RPMI7951 (cell line): ENCODE measurements around the gene TBCEL. TPM values are rescaled to one million over a fixed set of nuclear protein-coding genes. Genes with fewer than 3 reads are reported as not detected.
"Not testable (repeated sequence)": the region's sequence is repeated elsewhere in the genome, so short reads cannot be mapped to it uniquely, and the experiment has no call there.

ENCODE experiments used
- DNase-seq: peaks from one replicate; pipeline ENCODE4 v3.0.0-alpha.2; 2012; ENCODE audit warnings: low read depth
- total RNA-seq: library from RNA; depleted of rRNA; stranded (reverse); fragments of >200 nt; shearing (Covaris generic); gene quantifications from 2 replicates; pipeline ENCODE4 v1.2.3, GENCODE V29; 2014; rRNA removed

Gene TBCEL
- total RNA-seq: 10.6 and 11.3 TPM in 2 replicates

DNA sequence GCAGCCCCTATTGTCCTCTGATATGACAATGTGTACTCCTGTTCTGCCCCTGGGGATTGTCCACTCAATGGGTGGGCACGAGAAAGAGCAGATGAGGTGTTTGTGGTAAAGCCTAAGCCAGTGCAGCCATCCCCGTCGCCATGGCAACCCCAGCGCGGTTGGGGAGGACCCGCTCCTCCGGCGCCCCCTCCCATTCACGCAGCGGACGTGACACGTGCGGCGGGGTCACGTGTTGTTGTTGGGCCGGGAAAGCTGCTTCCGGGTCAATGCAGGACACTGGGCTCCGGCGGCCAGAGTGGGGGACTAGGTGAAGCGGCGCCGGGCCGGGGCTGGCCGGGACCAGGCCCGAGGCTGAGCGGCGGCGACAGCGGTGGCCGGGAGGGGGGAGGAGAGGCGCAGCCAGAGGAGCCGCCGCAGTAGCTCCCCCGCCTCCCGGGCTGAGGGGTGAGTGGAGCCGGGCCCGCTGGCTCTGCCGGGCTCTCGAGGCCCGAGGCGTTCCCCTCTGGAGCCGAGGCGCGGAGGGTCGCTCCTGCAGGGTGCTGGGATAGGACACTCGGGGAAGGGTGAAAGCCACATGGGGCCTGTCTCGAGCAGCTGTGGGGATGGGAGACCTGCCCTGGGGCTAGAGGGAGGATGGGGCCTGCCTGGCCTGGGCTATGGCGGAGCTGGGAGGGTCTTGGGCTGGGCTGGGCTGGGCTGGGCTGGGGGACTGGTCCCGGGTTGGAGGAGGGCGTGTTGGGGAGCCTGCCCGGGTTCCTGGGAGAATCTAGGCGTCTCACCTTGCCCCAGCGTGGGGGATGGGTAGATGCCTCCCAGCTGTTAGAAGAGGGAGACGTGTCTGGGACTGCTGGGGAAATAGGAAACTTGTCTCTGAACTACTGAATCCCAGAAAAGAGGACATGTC lies at the start of gene TBCEL:
Gene TBCEL, plus strand, starts transcription at position 255 of the 904 bp plus-strand sequence. CDS start 21,589 bp downstream, outside the sequence.
- DNase-seq: peak; percentile 84

- no peak for DNase-seq
Observed at GRCh38 chr11:120974466-120974865, 49.4 kb upstream of the TBCEL start.

DNA sequence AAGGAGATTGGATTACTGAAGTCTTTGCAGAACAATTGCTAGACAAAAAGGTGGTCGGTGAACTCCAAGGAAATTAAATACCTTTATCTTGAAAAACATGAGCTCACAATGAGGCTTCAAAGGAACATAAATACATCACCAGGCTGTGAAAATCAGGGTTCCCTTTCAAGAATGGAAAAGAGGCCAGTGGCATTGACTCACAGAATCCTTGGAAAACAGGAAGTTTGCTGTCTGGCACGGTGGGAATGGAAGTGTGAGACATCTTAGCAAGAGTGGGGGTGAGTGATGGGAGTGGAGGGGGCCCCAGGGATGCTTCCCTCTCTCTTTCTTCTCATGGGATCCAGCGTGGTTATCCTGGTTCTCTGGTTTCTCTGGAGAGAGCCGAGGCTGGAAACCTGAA lies 48.9 kb upstream of the TBCEL start:
- DNase-seq: no peak

DNA sequence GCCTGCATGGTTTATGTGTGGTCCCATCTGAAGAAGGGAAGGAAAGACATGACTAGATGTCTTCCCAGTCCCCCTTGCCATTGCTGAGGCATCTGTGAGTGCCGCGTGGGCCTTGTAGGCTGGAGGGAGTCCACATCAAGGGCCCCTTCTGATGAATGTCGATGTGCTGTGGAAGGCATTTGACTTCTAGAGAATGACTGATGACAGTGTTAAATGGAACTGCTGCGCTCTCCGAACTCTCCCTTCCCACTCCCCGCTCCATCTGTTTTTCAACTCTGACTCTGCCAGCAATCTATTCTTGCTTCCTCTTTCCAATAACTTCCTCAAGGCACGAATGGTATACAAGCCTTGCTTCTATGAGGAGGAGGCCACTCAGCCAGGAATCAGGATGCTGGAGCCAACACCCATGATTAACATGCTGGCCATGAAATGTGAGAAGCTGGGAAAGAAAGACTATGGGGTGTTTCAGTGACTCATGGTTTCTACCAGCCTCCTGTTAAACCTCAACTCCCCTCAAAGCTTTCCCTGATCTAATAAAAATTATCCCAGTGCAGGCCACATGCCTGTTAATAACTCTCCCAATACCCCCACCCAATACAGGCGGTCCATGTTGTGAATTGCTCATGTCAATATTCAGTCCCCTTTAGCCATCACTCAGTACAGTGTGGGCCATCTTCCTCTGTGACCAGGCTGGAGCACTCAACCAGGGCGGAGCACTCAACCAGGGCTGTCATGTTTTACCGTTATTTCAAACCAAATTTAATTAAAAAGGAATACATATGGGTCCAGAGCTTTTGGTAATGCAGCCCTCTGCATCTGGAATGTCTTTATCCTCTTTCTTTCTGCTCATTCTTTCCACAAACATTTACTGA lies 46.4 kb upstream of the TBCEL start:
- peak; percentile 27 for DNase-seq

DNA sequence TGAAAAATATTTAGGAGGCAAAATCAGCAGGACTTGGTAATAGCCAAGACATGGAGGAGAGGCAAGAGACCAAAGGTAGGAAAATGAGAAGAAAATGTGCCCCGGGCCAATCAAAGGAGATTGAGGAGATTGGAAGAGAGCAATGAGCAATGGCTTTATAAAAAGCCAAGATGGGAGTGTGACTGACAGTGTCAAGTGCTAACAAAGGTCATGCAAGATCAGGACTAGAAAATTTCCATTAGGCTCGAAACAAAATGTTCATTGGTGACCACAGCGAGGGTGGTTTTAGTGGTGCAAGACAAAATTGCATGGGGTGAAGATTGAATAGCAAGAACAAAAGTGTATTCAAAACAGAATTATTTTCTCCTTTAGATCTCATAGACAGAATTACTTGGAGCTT lies 45.2 kb upstream of the TBCEL start:
- DNase-seq: no peak

DNA sequence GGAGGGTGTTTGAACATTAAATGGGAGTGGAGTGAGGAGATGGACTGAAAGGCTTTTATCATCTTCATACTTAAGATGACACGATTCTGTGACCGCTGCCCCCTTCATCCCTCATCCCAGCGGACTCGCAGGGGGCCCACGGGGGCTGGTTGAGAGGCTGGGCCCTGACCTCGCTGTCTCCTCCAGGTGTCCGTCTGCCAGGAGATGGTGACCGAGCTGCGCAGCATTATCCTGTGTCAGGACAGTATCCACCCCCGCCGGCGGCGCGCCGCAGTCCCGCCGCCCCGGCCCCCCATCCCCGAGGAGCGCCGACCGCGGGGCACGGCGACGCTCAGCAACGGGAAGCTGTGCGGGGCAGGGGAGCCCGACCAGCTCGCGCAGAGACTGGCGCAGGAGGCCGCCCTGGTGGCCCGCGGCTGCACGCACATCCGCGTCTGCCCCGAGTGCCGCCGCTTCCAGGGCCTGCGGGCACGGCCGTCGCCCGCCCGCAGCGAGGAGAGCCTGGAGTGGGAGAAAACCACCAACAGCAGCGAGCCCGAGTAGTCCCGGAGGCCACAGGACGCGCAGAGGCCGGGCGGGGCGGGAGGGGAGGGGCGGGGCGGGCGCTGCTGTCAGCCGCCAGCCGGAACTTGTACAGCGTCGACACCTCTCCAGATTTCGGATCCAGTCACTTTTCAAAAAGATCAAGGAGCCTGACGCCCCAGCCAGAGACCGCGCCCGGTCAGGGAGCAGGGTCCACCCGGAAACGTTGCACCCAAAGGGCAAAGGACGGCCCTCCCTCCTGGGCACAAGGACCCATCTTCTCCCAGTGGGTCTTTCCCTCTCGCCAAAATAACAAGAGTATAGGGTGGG lies 38.0 kb upstream of the TBCEL start:
- peak; percentile 64 for DNase-seq

GRCh38 chr11:120988603-120989002 lies 35.3 kb upstream of the TBCEL start:
- DNase-seq: no peak

GRCh38 chr11:120991830-120992686 lies 31.8 kb upstream of the TBCEL start:
- no peak for DNase-seq

DNA sequence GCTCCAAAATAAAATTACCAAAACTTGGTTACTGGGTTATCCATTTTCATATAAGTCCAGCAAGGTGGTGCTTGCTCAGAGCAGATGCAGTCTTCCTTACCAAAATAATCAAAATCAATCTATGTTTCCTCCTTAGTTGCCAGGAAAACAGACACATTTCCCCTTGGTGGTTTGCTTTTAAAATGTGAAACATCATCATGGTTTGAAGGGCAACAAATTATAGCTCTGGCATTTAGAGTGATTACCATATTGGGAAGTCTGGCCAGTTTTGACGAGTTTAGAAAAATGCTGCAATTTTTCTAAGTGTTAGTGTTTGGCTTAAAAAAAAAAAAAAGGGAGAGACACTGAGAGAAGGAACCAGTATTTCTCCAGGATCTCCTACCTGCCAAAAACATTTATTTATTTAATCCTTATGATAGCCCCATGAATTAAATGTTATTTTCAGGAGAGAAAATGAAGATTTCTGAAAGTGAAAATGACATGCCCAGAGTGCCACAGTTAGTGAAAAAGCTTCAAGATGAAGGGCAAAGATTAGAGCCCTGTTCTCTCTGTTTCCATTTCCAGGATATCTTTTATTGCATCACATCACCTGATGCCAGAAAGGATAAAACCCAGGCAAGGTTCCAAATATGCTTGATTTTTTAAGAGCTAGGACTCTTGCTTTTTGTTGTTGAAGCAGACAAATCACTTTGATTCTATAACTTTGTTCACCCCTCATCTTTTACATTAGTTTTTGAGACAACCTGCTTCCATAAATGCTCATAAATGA lies 29.6 kb upstream of the TBCEL start:
- no peak for DNase-seq

GRCh38 chr11:120995184-120995583 lies 28.7 kb upstream of the TBCEL start:
- DNase-seq: no peak

- no peak for DNase-seq
Observed at GRCh38 chr11:120996973-120997372, 26.9 kb upstream of the TBCEL start.

DNA sequence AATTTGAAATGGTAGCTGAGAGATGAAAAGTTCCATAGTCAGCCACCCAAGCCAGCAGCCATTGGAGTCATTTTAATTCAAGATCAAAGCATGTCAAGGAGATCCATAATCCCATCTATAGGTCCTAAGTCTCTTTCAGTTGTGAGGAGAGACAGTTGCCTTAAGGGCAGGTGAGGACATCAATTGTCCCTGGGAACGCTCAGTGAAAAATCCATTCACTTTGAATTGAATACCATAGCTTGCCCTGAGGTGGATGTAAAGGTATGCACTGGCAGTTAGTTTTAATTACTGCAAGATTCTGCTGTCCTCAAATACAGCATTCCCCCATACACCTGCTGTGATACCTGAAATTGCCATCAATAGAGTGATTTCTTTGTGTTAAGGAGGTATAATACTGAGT lies 25.3 kb upstream of the TBCEL start:
- no peak for DNase-seq

DNA sequence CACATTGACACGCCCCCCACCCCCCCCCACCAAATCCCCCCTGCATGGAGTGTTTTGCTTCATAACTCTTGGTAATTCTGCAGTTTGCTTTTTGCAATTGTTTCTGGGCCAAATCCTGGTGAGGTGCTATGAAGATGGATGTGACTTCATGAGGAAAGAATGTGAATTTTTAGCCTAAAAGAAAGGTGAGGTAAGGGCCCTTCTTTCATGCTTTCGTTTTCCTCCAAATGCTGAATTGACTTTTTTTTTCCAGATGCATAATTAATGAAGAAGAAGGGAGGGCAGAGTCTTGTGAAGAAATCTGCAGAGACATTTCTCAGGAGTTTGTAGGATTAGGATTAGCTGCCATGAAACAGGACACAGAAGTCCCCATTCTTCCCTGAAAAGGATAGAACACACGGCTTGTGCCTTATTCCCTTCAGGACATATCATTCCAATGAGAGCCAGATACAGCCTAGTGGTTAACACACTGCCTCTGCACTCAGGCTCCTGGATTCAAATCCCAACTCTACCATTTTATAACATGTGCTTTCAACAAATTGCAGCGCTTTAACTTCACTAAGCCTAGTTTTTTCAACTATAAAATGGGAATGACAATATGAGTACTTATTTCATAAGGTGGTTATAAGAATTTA lies 19.6 kb upstream of the TBCEL start:
- no peak for DNase-seq

DNA sequence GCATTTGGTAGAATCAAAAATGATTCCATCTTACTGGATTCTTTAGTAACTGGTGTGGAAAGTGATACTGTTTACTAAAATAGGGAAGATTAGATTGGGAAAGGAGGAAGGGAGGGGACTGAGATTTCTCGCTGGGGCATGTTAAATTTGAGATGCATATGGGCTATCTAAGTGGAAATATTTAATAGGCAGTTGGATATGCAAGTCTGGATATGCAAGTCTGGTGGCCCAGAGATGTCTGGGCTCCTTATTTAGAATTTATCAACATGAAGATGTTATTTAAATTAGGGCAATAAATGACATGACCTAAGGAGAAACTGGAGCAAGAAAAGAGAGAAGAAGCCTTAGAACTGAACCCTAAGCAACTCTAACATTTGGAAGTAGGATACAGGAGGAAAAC lies 17.0 kb upstream of the TBCEL start:
- no peak for DNase-seq

DNA sequence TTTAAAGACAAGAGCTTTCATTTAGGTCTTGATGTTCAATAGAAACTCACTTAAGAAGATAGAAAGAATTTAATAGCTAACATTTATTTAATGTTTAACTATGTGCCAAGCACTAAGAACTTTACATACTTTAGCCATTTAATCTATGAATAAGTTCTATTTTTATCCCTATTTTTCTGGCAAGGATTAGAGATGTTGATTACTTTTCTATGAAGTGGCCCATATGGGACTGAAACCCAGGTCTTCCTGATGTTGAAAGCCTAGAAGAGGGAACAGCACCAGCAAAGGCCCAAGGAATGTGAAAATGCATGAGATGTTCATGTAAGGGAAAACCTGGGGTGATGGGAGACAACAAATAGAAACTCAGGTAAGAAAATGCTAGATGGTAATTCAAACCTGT lies 15.4 kb upstream of the TBCEL start:
- DNase-seq: no peak

GRCh38 chr11:121012091-121012490 lies 11.8 kb upstream of the TBCEL start:
- DNase-seq: no peak

GRCh38 chr11:121018746-121019145 lies 5.2 kb upstream of the TBCEL start:
- no peak for DNase-seq

GRCh38 chr11:121021718-121022117 lies 2.2 kb upstream of the TBCEL start:
- not testable (repeated sequence) for DNase-seq

- peak; percentile 30 for DNase-seq
Observed at GRCh38 chr11:121024989-121025388, 1.1 kb downstream of the TBCEL start.
